Trophoblast cell (in vitro differentiated cells and primary cell): ENCODE results near the gene ARHGEF40.
A peak's percentile ranks its signal among the peaks of the same experiment; 100 is the strongest.

Experiments used
- DNase-seq, 2 donors: peaks; one replicate each; pipeline ENCODE4 v3.0.0-alpha.2; 2016
- H2AFZ ChIP-seq: 2 replicates; pipeline ENCODE4 v1.6.1; 2013; ENCODE audit warnings: low read length, moderate library complexity, mild to moderate bottlenecking; ENCODE audit not compliant: insufficient read depth, poor library complexity
- H2AK5ac ChIP-seq: 2 replicates; pipeline ENCODE4 v1.6.1; 2013; ENCODE audit warnings: mild to moderate bottlenecking, low read length
- H2BK120ac ChIP-seq: 2 replicates; pipeline ENCODE4 v1.6.1; 2013; ENCODE audit warnings: low read length, mild to moderate bottlenecking, moderate library complexity; ENCODE audit not compliant: insufficient read depth, poor library complexity
- H2BK12ac ChIP-seq: 2 replicates; pipeline ENCODE4 v1.6.1; 2013; ENCODE audit warnings: mild to moderate bottlenecking, low read length, moderate library complexity
- H2BK5ac ChIP-seq: 2 replicates; pipeline ENCODE4 v1.6.1; 2013; ENCODE audit warnings: low read length, low read depth, moderate library complexity, mild to moderate bottlenecking; ENCODE audit not compliant: poor library complexity
- H3K14ac ChIP-seq: 2 replicates; pipeline ENCODE4 v1.6.1; 2013; ENCODE audit warnings: mild to moderate bottlenecking, low read length
- H3K18ac ChIP-seq: 2 replicates; pipeline ENCODE4 v1.6.1; 2013; ENCODE audit warnings: mild to moderate bottlenecking, low read length
- H3K23ac ChIP-seq: 2 replicates; pipeline ENCODE4 v1.6.1; 2013; ENCODE audit warnings: low read length
- H3K27ac ChIP-seq: 2 replicates; pipeline ENCODE4 v1.5.1; 2013; ENCODE audit warnings: low read depth, mild to moderate bottlenecking, inconsistent platforms, low read length, moderate library complexity
- H3K27me3 ChIP-seq: 2 replicates; pipeline ENCODE4 v1.6.1; 2013; ENCODE audit warnings: inconsistent platforms, mild to moderate bottlenecking, low read length, moderate library complexity; ENCODE audit not compliant: insufficient read depth
- H3K36me3 ChIP-seq, 2 experiments: 1 replicate in 1 of 2; 2 replicates in 1 of 2; pipeline ENCODE4 v1.6.1; 2013; ENCODE audit warnings: low read length in 2 of 2, mild to moderate bottlenecking in 2 of 2, moderate library complexity in 1 of 2; ENCODE audit not compliant: insufficient read depth in 2 of 2, control insufficient read depth in 1 of 2
- H3K4ac ChIP-seq: 2 replicates; pipeline ENCODE4 v1.6.1; 2013; ENCODE audit warnings: low read depth, mild to moderate bottlenecking, low read length, moderate library complexity
- H3K4me1 ChIP-seq, 2 experiments: 1 replicate in 1 of 2; 2 replicates in 1 of 2; pipeline ENCODE4 v1.6.1; 2013; ENCODE audit warnings: low read length in 2 of 2, mild to moderate bottlenecking in 2 of 2, moderate library complexity in 1 of 2; ENCODE audit not compliant: insufficient read depth in 2 of 2, control insufficient read depth in 1 of 2
- H3K4me2 ChIP-seq: 2 replicates; pipeline ENCODE4 v1.6.1; 2013; ENCODE audit warnings: inconsistent platforms, mild to moderate bottlenecking, low read length, moderate library complexity
- H3K4me3 ChIP-seq: 2 replicates; pipeline ENCODE4 v1.5.1; 2013; ENCODE audit warnings: mild to moderate bottlenecking, low read depth, low read length, inconsistent platforms
- H3K79me1 ChIP-seq: one replicate; pipeline ENCODE4 v1.6.1; 2013; ENCODE audit warnings: low read length
- H3K79me2 ChIP-seq: 2 replicates; pipeline ENCODE4 v1.6.1; 2013; ENCODE audit warnings: low read length, mild to moderate bottlenecking; ENCODE audit not compliant: control insufficient read depth, insufficient read depth, poor library complexity
- H3K9ac ChIP-seq: 2 replicates; pipeline ENCODE4 v1.6.1; 2013; ENCODE audit warnings: mild to moderate bottlenecking, low read length
- H3K9me3 ChIP-seq: 2 replicates; pipeline ENCODE4 v1.6.1; 2013; ENCODE audit warnings: low read depth, mild to moderate bottlenecking, control low read depth, inconsistent platforms, low read length; ENCODE audit not compliant: insufficient read depth
- H4K12ac ChIP-seq: 2 replicates; pipeline ENCODE4 v1.6.1; 2013; ENCODE audit warnings: low read depth, mild to moderate bottlenecking, low read length, moderate library complexity
- H4K8ac ChIP-seq: 2 replicates; pipeline ENCODE4 v1.6.1; 2013; ENCODE audit warnings: low read depth, mild to moderate bottlenecking, low read length, moderate library complexity
- H4K91ac ChIP-seq: one replicate; pipeline ENCODE4 v1.6.1; 2013; ENCODE audit warnings: low read depth, mild to moderate bottlenecking, low read length, moderate library complexity
- WGBS: extraction: QIAGEN DNeasy Blood & Tissue Kit; methylation state at CpG from one replicate; pipeline ENCODE4 v1.1.7; 2013; ENCODE audit warnings: missing lambda C conversion rate; ENCODE audit not compliant: insufficient read length, insufficient coverage; ENCODE audit errors: extremely low coverage; 5-methylcytosine and 5-hydroxymethylcytosine counted together

The ARHGEF40 gene

GRCh38 chr14:21089271-21089670 is 19.2 kb downstream of the ARHGEF40 start:
- Histone ChIP-seq H3K4me2 (no peak overlapping the region), H3K36me3 (peaks cover 43 to 69% of the 10 kb centered on the region in 2 experiments), H3K18ac (no peak overlapping the region), H3K23ac (no peak overlapping the region), H3K4ac (no peak overlapping the region), H3K79me2 (no peaks in the 10 kb centered on the region), H4K91ac (no peak overlapping the region), H2BK120ac (no peak overlapping the region), H3K27me3 (no peaks in the 10 kb centered on the region), H3K79me1 (no peaks in the 10 kb centered on the region), H4K8ac (no peak overlapping the region), H3K9ac (no peak overlapping the region), H3K4me1 (peaks cover 0 to 5% of the 10 kb centered on the region in 2 experiments), H3K9me3 (no peaks in the 10 kb centered on the region), H3K4me3 (no peak overlapping the region), H2AK5ac (no peak overlapping the region), H2BK5ac (no peak overlapping the region), H3K14ac (no peak overlapping the region), H4K12ac (no peak overlapping the region), H3K27ac (no peak overlapping the region), H2BK12ac (no peak overlapping the region), H2AFZ (no peak overlapping the region)
- no peak for DNase-seq
- no CpG with 5 or more reads among the region's 1 CpG for WGBS

DNA sequence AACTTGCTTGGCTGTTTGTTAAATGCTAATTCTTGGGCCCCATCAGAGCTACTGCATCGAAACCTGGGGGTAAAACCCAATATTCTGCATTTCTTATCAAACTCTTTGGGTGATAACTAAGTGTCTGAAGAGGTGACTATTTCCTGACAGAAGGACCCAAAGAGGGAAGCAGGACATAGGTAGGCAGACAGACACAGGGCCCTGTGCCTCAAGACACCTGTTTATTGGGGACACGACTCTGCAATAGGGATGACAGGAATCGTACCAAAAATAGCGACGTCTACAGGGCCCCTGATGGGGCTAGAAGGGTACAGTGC is 19.7 kb downstream of the ARHGEF40 start:
- Histone ChIP-seq H3K14ac (no peak overlapping the region), H2BK5ac (no peak overlapping the region), H3K27ac (no peak overlapping the region), H4K8ac (no peak overlapping the region), H3K4me2 (no peak overlapping the region), H2BK120ac (no peak overlapping the region), H3K27me3 (no peaks in the 10 kb centered on the region), H3K36me3 (peaks cover 43 to 63% of the 10 kb centered on the region in 2 experiments), H4K12ac (no peak overlapping the region), H3K4ac (no peak overlapping the region), H3K18ac (no peak overlapping the region), H2BK12ac (no peak overlapping the region), H3K23ac (no peak overlapping the region), H3K9me3 (no peaks in the 10 kb centered on the region), H3K79me1 (no peaks in the 10 kb centered on the region), H2AFZ (no peak overlapping the region), H3K4me1 (peaks cover 0 to 7% of the 10 kb centered on the region in 2 experiments), H2AK5ac (no peak overlapping the region), H3K9ac (no peak overlapping the region), H4K91ac (no peak overlapping the region), H3K4me3 (no peak overlapping the region), H3K79me2 (no peaks in the 10 kb centered on the region)
- DNase-seq: no peak
- WGBS: no CpG with 5 or more reads among the region's 5 CpGs

DNA sequence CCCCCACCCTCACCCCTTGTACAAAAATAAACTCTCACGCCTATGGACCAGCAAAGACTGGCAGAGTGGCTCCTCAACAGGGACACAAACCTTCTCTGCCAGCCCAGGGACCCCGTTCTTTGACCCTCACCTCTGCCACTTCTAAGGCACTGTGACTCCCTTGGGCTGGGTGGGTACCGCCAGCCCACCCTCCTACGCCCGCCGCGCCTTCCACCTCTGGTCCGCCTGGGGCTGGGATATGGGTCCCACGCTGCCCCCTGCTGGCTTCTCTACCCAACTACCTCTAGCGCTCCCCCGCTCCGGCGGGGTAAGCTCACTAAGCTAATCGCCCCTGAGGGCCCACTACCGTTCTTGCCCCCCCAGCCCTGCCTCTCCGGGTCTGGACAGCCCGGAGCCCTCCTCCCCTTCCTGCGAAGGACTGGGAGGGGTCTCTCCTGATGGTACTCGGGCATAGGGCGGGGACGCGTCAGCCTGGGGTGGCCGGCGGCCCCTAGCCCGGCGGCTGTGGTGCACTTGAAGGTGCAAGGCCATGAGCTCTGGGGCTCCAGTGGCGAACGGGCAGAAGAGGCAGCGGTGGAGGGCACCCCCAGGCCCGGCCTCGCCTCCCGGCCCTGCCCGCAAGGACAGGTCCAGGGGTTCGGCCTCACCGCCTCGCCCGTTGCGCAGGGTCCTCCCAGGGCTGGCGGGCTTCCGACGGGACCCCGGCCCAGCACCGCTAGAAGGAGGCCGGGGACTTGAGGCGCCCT is 20.3 kb downstream of the ARHGEF40 start:
- Histone ChIP-seq H3K79me2 (no peaks in the 10 kb centered on the region), H3K4ac (no peak overlapping the region), H4K8ac (no peak overlapping the region), H2AFZ (no peak overlapping the region), H3K27ac (no peak overlapping the region), H3K23ac (no peak overlapping the region), H3K18ac (no peak overlapping the region), H3K79me1 (no peaks in the 10 kb centered on the region), H3K27me3 (no peaks in the 10 kb centered on the region), H3K4me1 (peaks cover 0 to 7% of the 10 kb centered on the region in 2 experiments), H3K9ac (no peak overlapping the region), H2AK5ac (no peak overlapping the region), H2BK120ac (no peak overlapping the region), H3K36me3 (peaks cover 43 to 58% of the 10 kb centered on the region in 2 experiments), H3K9me3 (no peaks in the 10 kb centered on the region), H3K14ac (no peak overlapping the region), H2BK12ac (no peak overlapping the region), H4K12ac (no peak overlapping the region), H2BK5ac (no peak overlapping the region), H3K4me2 (no peak overlapping the region), H3K4me3 (no peak overlapping the region), H4K91ac (no peak overlapping the region)
- WGBS: no CpG with 5 or more reads among the region's 45 CpGs
- peak in 1 of 2 donors; percentile 59 for DNase-seq

GRCh38 chr14:21090940-21091663 is 21.0 kb downstream of the ARHGEF40 start:
- no peaks in the 10 kb centered on the region for H3K9me3 ChIP-seq
- H3K4me3 ChIP-seq: no peak overlapping the region
- H4K8ac ChIP-seq: no peak overlapping the region
- no peak overlapping the region for H2BK12ac ChIP-seq
- no peaks in the 10 kb centered on the region for H3K79me2 ChIP-seq
- no CpG with 5 or more reads among the region's 45 CpGs for WGBS
- H3K36me3 ChIP-seq: peaks cover 36 to 51% of the 10 kb centered on the region in 2 experiments
- DNase-seq: no peak
- H3K9ac ChIP-seq: no peak overlapping the region
- H2BK5ac ChIP-seq: no peak overlapping the region
- H2BK120ac ChIP-seq: no peak overlapping the region
- no peaks in the 10 kb centered on the region for H3K27me3 ChIP-seq
- peaks cover 0 to 7% of the 10 kb centered on the region in 2 experiments for H3K4me1 ChIP-seq
- H4K91ac ChIP-seq: no peak overlapping the region
- no peak overlapping the region for H3K4me2 ChIP-seq
- no peak overlapping the region for H4K12ac ChIP-seq
- H3K23ac ChIP-seq: no peak overlapping the region
- no peak overlapping the region for H3K4ac ChIP-seq
- H3K18ac ChIP-seq: no peak overlapping the region
- no peak overlapping the region for H2AK5ac ChIP-seq
- no peak overlapping the region for H2AFZ ChIP-seq
- H3K14ac ChIP-seq: no peak overlapping the region
- no peak overlapping the region for H3K27ac ChIP-seq
- H3K79me1 ChIP-seq: no peaks in the 10 kb centered on the region
